Hepatocyte (in vitro differentiated cells): Measurements from ENCODE around the gene ZNF71. TPM values are rescaled to one million over a fixed set of nuclear protein-coding genes. Genes with fewer than 3 reads are reported as not detected.
A peak's percentile ranks its signal among the peaks of the same experiment; 100 is the strongest.

ENCODE experiments used
- DNase-seq: peaks from one replicate; pipeline ENCODE4 v3.0.0-alpha.2; 2016; ENCODE audit warnings: low spot score
- H2AFZ ChIP-seq: fragments of 200-600 bp; sonication (generic); 2 replicates; pipeline ENCODE4 v1.6.0; 2016; ENCODE audit warnings: antibody characterized with exemption, mild to moderate bottlenecking
- H3K27ac ChIP-seq: fragments of 200-600 bp; sonication (generic); 2 replicates; pipeline ENCODE4 v1.5.1; 2016; ENCODE audit warnings: mild to moderate bottlenecking
- H3K27me3 ChIP-seq: fragments of 200-600 bp; sonication (generic); 2 replicates; pipeline ENCODE4 v1.6.1; 2016
- H3K36me3 ChIP-seq: fragments of 200-600 bp; sonication (generic); replicated peaks from 2 replicates; pipeline ENCODE4 v1.5.1; 2016; ENCODE audit warnings: low read depth; ENCODE audit not compliant: insufficient read depth
- H3K4me1 ChIP-seq: fragments of 200-600 bp; sonication (generic); 2 replicates; pipeline ENCODE4 v1.5.1; 2016; ENCODE audit warnings: mild to moderate bottlenecking, moderate library complexity; ENCODE audit not compliant: insufficient read depth
- H3K4me2 ChIP-seq: fragments of 200-600 bp; sonication (generic); 2 replicates; pipeline ENCODE4 v1.6.0; 2016
- H3K4me3 ChIP-seq: fragments of 200-600 bp; sonication (generic); 2 replicates; pipeline ENCODE4 v1.5.1; 2016; ENCODE audit warnings: mild to moderate bottlenecking
- H3K79me2 ChIP-seq: fragments of 200-600 bp; sonication (generic); 2 replicates; pipeline ENCODE4 v1.6.0; 2017; ENCODE audit warnings: mild to moderate bottlenecking
- H3K9me2 ChIP-seq: fragments of 200-600 bp; sonication (generic); replicated peaks from 2 replicates; pipeline ENCODE4 v1.6.0; 2017; ENCODE audit warnings: mild to moderate bottlenecking; ENCODE audit not compliant: insufficient read depth
- H3K9me3 ChIP-seq: fragments of 200-600 bp; sonication (generic); 2 replicates; pipeline ENCODE4 v1.5.1; 2016; ENCODE audit warnings: low read depth, mild to moderate bottlenecking
- H4K20me1 ChIP-seq: fragments of 200-600 bp; sonication (generic); 2 replicates; pipeline ENCODE4 v1.6.0; 2016; ENCODE audit warnings: mild to moderate bottlenecking; ENCODE audit not compliant: insufficient read depth, poor library complexity, severe bottlenecking
- EZH2 ChIP-seq: fragments of 200-600 bp; sonication (generic); IDR thresholded peaks from 2 replicates; pipeline ENCODE4 v1.6.1; 2016; ENCODE audit warnings: antibody characterized with exemption, mild to moderate bottlenecking, borderline replicate concordance
- EZH2phosphoT487 ChIP-seq: fragments of 200-600 bp; sonication (generic); IDR thresholded peaks from one replicate; pipeline ENCODE4 v1.6.1; 2018; ENCODE audit warnings: antibody characterized with exemption, mild to moderate bottlenecking, low read depth, moderate library complexity; ENCODE audit not compliant: unreplicated experiment, severe bottlenecking
- WGBS: methylation state at CpG from one replicate; pipeline ENCODE4 v1.1.6; 2016; ENCODE audit warnings: low lambda C conversion rate; ENCODE audit errors: missing lambda C conversion rate; 5-methylcytosine and 5-hydroxymethylcytosine counted together
- polyA plus RNA-seq: library from polyadenylated mRNA; unstranded; fragments of >200 nt; fragmentation: Nextera tagmentation; extraction: Ambion mirVana; gene quantifications from 2 replicates; pipeline ENCODE4 v1.2.1, GENCODE V29; 2016
- total RNA-seq: library from RNA; depleted of rRNA; stranded (reverse); fragments of >200 nt; gene quantifications from 2 replicates; pipeline ENCODE4 v1.2.3, GENCODE V29; 2014
- TF ChIP-seq, protein P1 (sequence below): fragments of 200-600 bp; sonication (generic); IDR thresholded peaks from 2 replicates; pipeline ENCODE4 v1.5.1; 2016; ENCODE audit warnings: antibody characterized with exemption, mild to moderate bottlenecking; ENCODE audit not compliant: poor library complexity

Gene ZNF71
- total RNA-seq = 5.2 and 9.5 TPM in 2 replicates
- polyA plus RNA-seq = 5.8 and 9.2 TPM in 2 replicates

DNA sequence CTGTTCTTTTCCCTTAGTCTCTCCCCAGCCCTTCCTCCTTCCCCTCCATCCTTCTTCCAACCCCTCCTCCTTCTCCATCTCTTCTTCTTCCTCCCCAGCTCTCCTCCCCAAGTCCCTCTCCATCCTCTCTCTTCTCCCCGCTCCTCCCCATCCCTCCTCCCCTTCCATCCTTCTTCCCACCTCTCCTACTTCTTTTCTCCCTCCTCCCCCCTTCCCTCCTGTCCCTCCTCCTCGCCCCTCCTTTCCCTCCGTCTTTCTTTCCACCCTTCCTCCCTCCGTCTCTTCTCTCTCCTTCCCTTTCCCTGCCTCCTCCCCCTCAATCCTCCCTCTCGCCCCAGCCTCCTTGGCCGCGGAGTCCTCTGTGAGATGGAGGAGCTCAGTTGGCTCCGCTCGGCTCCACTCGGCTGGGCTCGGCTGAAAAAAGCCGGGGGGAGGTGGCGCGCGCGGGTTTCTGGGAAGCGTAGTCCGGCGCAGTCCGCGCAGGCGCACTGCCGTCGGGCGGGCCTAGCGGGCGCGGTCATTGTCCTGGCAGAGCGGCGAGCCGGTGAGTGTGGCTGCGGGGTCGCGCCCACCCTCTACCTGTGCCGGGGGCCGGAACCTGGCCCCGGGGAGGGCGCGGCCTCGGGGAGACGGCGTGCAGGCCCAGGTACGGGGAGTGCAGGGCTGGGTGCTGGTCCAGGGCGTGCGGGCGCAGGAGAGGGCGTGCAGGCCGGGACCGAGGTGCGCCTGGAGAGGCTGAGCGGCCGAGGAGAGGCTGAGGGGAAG is at the start of gene ZNF71:
Gene ZNF71, plus strand, starts transcription at position 520 of the 765 bp plus-strand sequence. CDS start 6,257 bp downstream, outside the sequence.
- H2AFZ ChIP-seq = peak within 1 kb of the TSS; percentile 55
- peaks cover 10% of the 10 kb centered on the region for H3K9me3 ChIP-seq
- no peaks in the 10 kb centered on the region for H3K9me2 ChIP-seq
- DNase-seq = peak; percentile 95
- no peaks in the 10 kb centered on the region for H4K20me1 ChIP-seq
- no peak within 1 kb of the TSS for H3K27ac ChIP-seq
- peak within 1 kb of the TSS; percentile 79 for H3K4me3 ChIP-seq
- no peaks in the 10 kb centered on the region for H3K36me3 ChIP-seq
- WGBS = 1% methylated on average over 46 of the region's 52 CpGs
- no peak for TF ChIP-seq EZH2
- TF ChIP-seq, protein P1, sequence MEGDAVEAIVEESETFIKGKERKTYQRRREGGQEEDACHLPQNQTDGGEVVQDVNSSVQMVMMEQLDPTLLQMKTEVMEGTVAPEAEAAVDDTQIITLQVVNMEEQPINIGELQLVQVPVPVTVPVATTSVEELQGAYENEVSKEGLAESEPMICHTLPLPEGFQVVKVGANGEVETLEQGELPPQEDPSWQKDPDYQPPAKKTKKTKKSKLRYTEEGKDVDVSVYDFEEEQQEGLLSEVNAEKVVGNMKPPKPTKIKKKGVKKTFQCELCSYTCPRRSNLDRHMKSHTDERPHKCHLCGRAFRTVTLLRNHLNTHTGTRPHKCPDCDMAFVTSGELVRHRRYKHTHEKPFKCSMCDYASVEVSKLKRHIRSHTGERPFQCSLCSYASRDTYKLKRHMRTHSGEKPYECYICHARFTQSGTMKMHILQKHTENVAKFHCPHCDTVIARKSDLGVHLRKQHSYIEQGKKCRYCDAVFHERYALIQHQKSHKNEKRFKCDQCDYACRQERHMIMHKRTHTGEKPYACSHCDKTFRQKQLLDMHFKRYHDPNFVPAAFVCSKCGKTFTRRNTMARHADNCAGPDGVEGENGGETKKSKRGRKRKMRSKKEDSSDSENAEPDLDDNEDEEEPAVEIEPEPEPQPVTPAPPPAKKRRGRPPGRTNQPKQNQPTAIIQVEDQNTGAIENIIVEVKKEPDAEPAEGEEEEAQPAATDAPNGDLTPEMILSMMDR = no peak
- no peak for TF ChIP-seq EZH2phosphoT487
- H3K4me1 ChIP-seq = peaks cover 5% of the 10 kb centered on the region
- no peaks in the 10 kb centered on the region for H3K27me3 ChIP-seq
- peaks cover 42% of the 10 kb centered on the region for H3K79me2 ChIP-seq
- peak within 1 kb of the TSS; percentile 89 for H3K4me2 ChIP-seq

- H3K4me3 ChIP-seq = no peak overlapping the region
- peaks cover 16% of the 10 kb centered on the region for H3K36me3 ChIP-seq
- TF ChIP-seq, protein P1 = no peak
- no peak for TF ChIP-seq EZH2
- no peak for TF ChIP-seq EZH2phosphoT487
- no peaks in the 10 kb centered on the region for H4K20me1 ChIP-seq
- 88% methylated on average over 6 of the region's 6 CpGs for WGBS
- H3K27ac ChIP-seq = no peak overlapping the region
- H3K4me2 ChIP-seq = no peak overlapping the region
- H2AFZ ChIP-seq = no peak overlapping the region
- no peaks in the 10 kb centered on the region for H3K27me3 ChIP-seq
- DNase-seq = no peak
- H3K4me1 ChIP-seq = no peaks in the 10 kb centered on the region
- no peaks in the 10 kb centered on the region for H3K9me2 ChIP-seq
- peaks cover 50% of the 10 kb centered on the region for H3K9me3 ChIP-seq
- H3K79me2 ChIP-seq = no peaks in the 10 kb centered on the region
Observed at GRCh38 chr19:56547535-56547934, 47.6 kb upstream of the ZNF71 start.

DNA sequence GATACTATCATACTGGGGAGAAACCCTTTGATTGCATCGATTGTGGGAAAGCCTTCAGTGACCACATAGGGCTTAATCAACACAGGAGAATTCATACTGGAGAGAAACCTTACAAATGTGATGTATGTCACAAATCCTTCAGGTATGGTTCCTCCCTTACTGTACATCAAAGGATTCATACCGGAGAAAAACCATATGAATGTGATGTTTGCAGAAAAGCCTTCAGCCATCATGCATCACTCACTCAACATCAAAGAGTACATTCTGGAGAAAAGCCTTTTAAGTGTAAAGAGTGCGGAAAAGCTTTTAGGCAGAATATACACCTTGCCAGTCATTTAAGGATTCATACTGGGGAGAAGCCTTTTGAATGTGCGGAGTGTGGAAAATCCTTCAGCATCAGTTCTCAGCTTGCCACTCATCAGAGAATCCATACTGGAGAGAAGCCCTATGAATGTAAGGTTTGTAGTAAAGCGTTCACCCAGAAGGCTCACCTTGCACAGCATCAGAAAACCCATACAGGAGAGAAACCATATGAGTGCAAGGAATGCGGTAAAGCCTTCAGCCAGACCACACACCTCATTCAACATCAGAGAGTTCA is 40.7 kb upstream of the ZNF71 start:
- H3K4me3 ChIP-seq = no peak overlapping the region
- no peaks in the 10 kb centered on the region for H3K79me2 ChIP-seq
- H3K4me2 ChIP-seq = no peak overlapping the region
- no peak for DNase-seq
- no peaks in the 10 kb centered on the region for H3K27me3 ChIP-seq
- H4K20me1 ChIP-seq = no peaks in the 10 kb centered on the region
- no peaks in the 10 kb centered on the region for H3K9me2 ChIP-seq
- H3K9me3 ChIP-seq = peaks cover 73% of the 10 kb centered on the region
- no peak overlapping the region for H3K27ac ChIP-seq
- H3K36me3 ChIP-seq = peaks cover 16% of the 10 kb centered on the region
- WGBS = 91% methylated on average over 6 of the region's 6 CpGs
- TF ChIP-seq EZH2 (no peak), EZH2phosphoT487 (no peak)
- TF ChIP-seq, protein P1 = no peak
- no peak overlapping the region for H2AFZ ChIP-seq
- no peaks in the 10 kb centered on the region for H3K4me1 ChIP-seq
